ENCODE results near the gene CDH5. TPM values are rescaled to one million over a fixed set of nuclear protein-coding genes. Genes with fewer than 3 reads are reported as not detected.

Gene CDH5
- total and polyA plus RNA-seq, 9 donors, result 50.9 to 100 (median 88.7) TPM

- no peak for DNase-seq
- Histone ChIP-seq H3K9me3 (replicated peaks; ENCODE audit: control insufficient read depth, low read depth, low read length) (no peaks in the 10 kb centered on the region), H3K27me3 (ENCODE audit: control insufficient read depth, insufficient read depth, low read length) (peaks cover 31% of the 10 kb centered on the region), H3K36me3 (ENCODE audit: control insufficient read depth, insufficient read depth, low read length) (no peaks in the 10 kb centered on the region), H3K4me1 (ENCODE audit: control insufficient read depth, insufficient read depth, low read length) (no peaks in the 10 kb centered on the region), H3K27ac (ENCODE audit: low read length) (no peak overlapping the region), H3K4me3 (ENCODE audit: low read length) (no peak overlapping the region)
- WGBS (ENCODE audit: insufficient coverage), result 75% methylated on average over 9 of the region's 9 CpGs
Measured at GRCh38 chr16:66434619-66435430, 68.3 kb downstream of the CDH5 start.

- 100% methylated on average over 1 of the region's 1 CpG for WGBS (ENCODE audit: insufficient coverage)
- no peak overlapping the region for H3K4me3 ChIP-seq (ENCODE audit: low read length)
- DNase-seq, result no peak
- no peaks in the 10 kb centered on the region for H3K36me3 ChIP-seq (ENCODE audit: control insufficient read depth, insufficient read depth, low read length)
- H3K4me1 ChIP-seq (ENCODE audit: control insufficient read depth, insufficient read depth, low read length), result no peaks in the 10 kb centered on the region
- H3K27me3 ChIP-seq (ENCODE audit: control insufficient read depth, insufficient read depth, low read length), result peaks cover 30% of the 10 kb centered on the region
- no peak overlapping the region for H3K27ac ChIP-seq (ENCODE audit: low read length)
- no peaks in the 10 kb centered on the region for H3K9me3 ChIP-seq (replicated peaks; ENCODE audit: control insufficient read depth, low read depth, low read length)
Measured at GRCh38 chr16:66435896-66436295, 69.4 kb downstream of the CDH5 start.

GRCh38 chr16:66437391-66437945 lies 71.0 kb downstream of the CDH5 start:
- Histone ChIP-seq H3K4me3 (ENCODE audit: low read length) (no peak overlapping the region), H3K27me3 (ENCODE audit: control insufficient read depth, insufficient read depth, low read length) (peaks cover 24% of the 10 kb centered on the region), H3K4me1 (ENCODE audit: control insufficient read depth, insufficient read depth, low read length) (no peaks in the 10 kb centered on the region), H3K36me3 (ENCODE audit: control insufficient read depth, insufficient read depth, low read length) (no peaks in the 10 kb centered on the region), H3K27ac (ENCODE audit: low read length) (no peak overlapping the region), H3K9me3 (replicated peaks; ENCODE audit: control insufficient read depth, low read depth, low read length) (no peaks in the 10 kb centered on the region)
- WGBS (ENCODE audit: insufficient coverage), result 72% methylated on average over 10 of the region's 15 CpGs
- DNase-seq, result no peak

- Histone ChIP-seq H3K4me1 (ENCODE audit: control insufficient read depth, insufficient read depth, low read length) (no peaks in the 10 kb centered on the region), H3K36me3 (ENCODE audit: control insufficient read depth, insufficient read depth, low read length) (no peaks in the 10 kb centered on the region)
Measured at GRCh38 chr16:66438536-66438935, 72.0 kb downstream of the CDH5 start.

DNA sequence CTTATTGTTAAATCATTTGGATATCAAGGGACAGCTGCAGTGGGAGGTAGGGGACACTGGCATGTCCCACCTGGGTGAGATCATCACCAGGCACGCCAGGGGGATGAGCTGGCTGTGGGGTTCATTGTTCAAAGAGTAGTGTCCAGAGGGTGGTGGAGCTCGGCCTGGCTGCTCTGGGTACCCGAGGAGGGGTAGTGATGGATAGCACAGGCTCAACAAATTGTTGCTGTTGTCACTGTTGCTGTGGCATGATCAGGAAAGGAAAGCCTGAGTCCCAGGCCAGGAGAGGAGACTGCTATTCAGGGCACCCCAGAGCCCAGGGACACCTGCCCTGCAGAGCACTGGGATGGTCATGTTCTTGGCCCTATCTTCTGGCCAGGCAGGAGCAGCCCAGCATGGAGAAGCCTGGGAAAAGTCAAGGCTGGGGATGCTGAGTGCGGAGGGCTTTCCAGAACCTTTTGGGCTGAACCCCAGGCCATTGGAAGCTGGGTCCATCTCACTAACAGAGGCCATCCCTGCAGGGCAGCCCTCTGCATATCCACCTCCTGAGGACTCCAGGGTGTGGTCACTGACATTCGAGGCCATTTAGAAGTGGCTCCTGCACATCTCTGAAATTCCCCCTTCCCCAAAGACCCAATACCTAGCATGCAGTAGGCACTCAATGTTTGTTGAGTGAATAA lies 72.7 kb downstream of the CDH5 start:
- no peak overlapping the region for H3K4me3 ChIP-seq (ENCODE audit: low read length)
- H3K4me1 ChIP-seq (ENCODE audit: control insufficient read depth, insufficient read depth, low read length), result no peaks in the 10 kb centered on the region
- H3K27ac ChIP-seq (ENCODE audit: low read length), result no peak overlapping the region
- no peaks in the 10 kb centered on the region for H3K9me3 ChIP-seq (replicated peaks; ENCODE audit: control insufficient read depth, low read depth, low read length)
- no peak for DNase-seq
- 63% methylated on average over 4 of the region's 5 CpGs for WGBS (ENCODE audit: insufficient coverage)
- H3K27me3 ChIP-seq (ENCODE audit: control insufficient read depth, insufficient read depth, low read length), result peaks cover 19% of the 10 kb centered on the region
- no peaks in the 10 kb centered on the region for H3K36me3 ChIP-seq (ENCODE audit: control insufficient read depth, insufficient read depth, low read length)

More at GRCh38 chr16:66438536-66438935, 72.0 kb downstream of the CDH5 start:
- Histone ChIP-seq H3K27me3 (ENCODE audit: control insufficient read depth, insufficient read depth, low read length) (peaks cover 17% of the 10 kb centered on the region), H3K27ac (ENCODE audit: low read length) (no peak overlapping the region), H3K4me3 (ENCODE audit: low read length) (no peak overlapping the region), H3K9me3 (replicated peaks; ENCODE audit: control insufficient read depth, low read depth, low read length) (no peaks in the 10 kb centered on the region)
- DNase-seq, result no peak
- 64% methylated on average over 3 of the region's 8 CpGs for WGBS (ENCODE audit: insufficient coverage)

GRCh38 chr16:66440271-66440802 lies 73.8 kb downstream of the CDH5 start:
- Histone ChIP-seq H3K27me3 (ENCODE audit: control insufficient read depth, insufficient read depth, low read length) (peaks cover 19% of the 10 kb centered on the region), H3K9me3 (replicated peaks; ENCODE audit: control insufficient read depth, low read depth, low read length) (no peaks in the 10 kb centered on the region), H3K27ac (ENCODE audit: low read length) (no peak overlapping the region), H3K36me3 (ENCODE audit: control insufficient read depth, insufficient read depth, low read length) (no peaks in the 10 kb centered on the region), H3K4me3 (ENCODE audit: low read length) (no peak overlapping the region), H3K4me1 (ENCODE audit: control insufficient read depth, insufficient read depth, low read length) (no peaks in the 10 kb centered on the region)
- DNase-seq, result no peak
- WGBS (ENCODE audit: insufficient coverage), result 72% methylated on average over 8 of the region's 10 CpGs

DNA sequence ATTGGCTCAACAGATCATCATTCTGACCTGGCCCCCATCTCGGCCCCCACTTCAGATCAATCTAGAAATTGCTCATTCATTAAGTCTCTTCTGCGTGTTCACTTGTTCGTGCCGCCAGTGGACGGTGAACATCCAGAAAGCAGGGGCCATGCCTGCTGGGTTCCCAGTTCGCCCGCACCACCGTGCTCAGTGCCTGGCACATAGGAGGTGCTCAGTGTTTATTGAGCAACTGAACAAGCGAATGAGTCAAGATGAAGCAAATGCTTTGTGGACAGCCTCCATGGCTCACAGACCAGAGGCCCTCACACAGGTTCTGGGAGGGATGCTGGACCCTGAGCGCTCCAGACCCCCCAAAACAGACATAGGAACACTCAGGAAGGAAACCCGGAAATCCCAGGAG lies 74.5 kb downstream of the CDH5 start:
- Histone ChIP-seq H3K27ac (ENCODE audit: low read length) (no peak overlapping the region), H3K9me3 (replicated peaks; ENCODE audit: control insufficient read depth, low read depth, low read length) (no peaks in the 10 kb centered on the region), H3K27me3 (ENCODE audit: control insufficient read depth, insufficient read depth, low read length) (peaks cover 19% of the 10 kb centered on the region), H3K4me1 (ENCODE audit: control insufficient read depth, insufficient read depth, low read length) (no peaks in the 10 kb centered on the region), H3K4me3 (ENCODE audit: low read length) (no peak overlapping the region), H3K36me3 (ENCODE audit: control insufficient read depth, insufficient read depth, low read length) (no peaks in the 10 kb centered on the region)
- 84% methylated on average over 11 of the region's 11 CpGs for WGBS (ENCODE audit: insufficient coverage)
- no peak for DNase-seq

GRCh38 chr16:66441586-66442375 lies 75.3 kb downstream of the CDH5 start:
- Histone ChIP-seq H3K27ac (ENCODE audit: low read length) (no peak overlapping the region), H3K27me3 (ENCODE audit: control insufficient read depth, insufficient read depth, low read length) (peaks cover 19% of the 10 kb centered on the region), H3K4me1 (ENCODE audit: control insufficient read depth, insufficient read depth, low read length) (no peaks in the 10 kb centered on the region), H3K9me3 (replicated peaks; ENCODE audit: control insufficient read depth, low read depth, low read length) (no peaks in the 10 kb centered on the region), H3K4me3 (ENCODE audit: low read length) (no peak overlapping the region), H3K36me3 (ENCODE audit: control insufficient read depth, insufficient read depth, low read length) (no peaks in the 10 kb centered on the region)
- no peak for DNase-seq
- WGBS (ENCODE audit: insufficient coverage), result 66% methylated on average over 3 of the region's 7 CpGs

- H3K4me3 ChIP-seq (ENCODE audit: low read length), result no peak overlapping the region
- 30% methylated on average over 2 of the region's 6 CpGs for WGBS (ENCODE audit: insufficient coverage)
- H3K9me3 ChIP-seq (replicated peaks; ENCODE audit: control insufficient read depth, low read depth, low read length), result no peaks in the 10 kb centered on the region
- no peaks in the 10 kb centered on the region for H3K36me3 ChIP-seq (ENCODE audit: control insufficient read depth, insufficient read depth, low read length)
- H3K27me3 ChIP-seq (ENCODE audit: control insufficient read depth, insufficient read depth, low read length), result peaks cover 19% of the 10 kb centered on the region
- no peak overlapping the region for H3K27ac ChIP-seq (ENCODE audit: low read length)
- no peaks in the 10 kb centered on the region for H3K4me1 ChIP-seq (ENCODE audit: control insufficient read depth, insufficient read depth, low read length)
- DNase-seq, result no peak
Measured at GRCh38 chr16:66442502-66443268, 76.2 kb downstream of the CDH5 start.
